ENCODE results near the gene MRPL45.
"Not testable (repeated sequence)": the region's sequence is repeated elsewhere in the genome, so short reads cannot be mapped to it uniquely, and the experiment has no call there.

The MRPL45 gene

DNA sequence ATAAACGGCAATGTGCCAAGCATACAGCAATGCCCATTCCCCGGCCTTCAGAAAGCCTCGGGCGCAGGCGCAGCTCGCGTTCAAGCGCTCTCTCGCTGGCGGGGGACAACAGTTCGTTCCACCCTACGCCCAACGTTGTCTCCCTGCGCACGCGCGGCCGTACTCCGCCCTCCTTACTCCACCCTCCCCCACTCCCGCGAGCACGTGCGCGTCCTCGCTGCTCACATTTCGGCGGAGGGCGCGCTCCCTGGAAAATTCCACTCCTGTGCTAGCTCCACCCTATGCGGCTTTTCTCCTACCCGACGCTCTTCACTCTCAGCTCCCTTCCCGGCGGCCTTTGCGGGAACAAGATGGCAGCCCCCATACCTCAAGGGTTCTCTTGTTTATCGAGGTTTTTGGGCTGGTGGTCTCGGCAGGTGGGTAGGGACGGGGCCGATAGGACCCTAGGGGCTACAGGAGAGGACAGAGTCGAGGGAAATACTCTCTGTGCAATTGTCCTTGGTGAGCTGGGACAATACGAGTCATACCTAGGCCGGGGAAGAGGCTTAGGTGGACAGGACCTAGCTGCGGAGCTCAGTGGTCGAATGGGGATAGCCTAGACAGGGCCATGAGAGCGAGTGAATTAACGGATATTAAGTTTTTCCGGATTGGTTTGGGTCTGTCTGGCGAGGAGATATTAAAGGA lies at the start of gene MRPL45:
Gene MRPL45 (plus strand): TSS at position 335 of the 684 bp plus-strand sequence. CDS start 16 bp downstream, at position 351.
- DNase-seq: peak; percentile 94 to 99 (median 96)
- intact Hi-C loops (cut with DNase I): not testable (repeated sequence)

DNA sequence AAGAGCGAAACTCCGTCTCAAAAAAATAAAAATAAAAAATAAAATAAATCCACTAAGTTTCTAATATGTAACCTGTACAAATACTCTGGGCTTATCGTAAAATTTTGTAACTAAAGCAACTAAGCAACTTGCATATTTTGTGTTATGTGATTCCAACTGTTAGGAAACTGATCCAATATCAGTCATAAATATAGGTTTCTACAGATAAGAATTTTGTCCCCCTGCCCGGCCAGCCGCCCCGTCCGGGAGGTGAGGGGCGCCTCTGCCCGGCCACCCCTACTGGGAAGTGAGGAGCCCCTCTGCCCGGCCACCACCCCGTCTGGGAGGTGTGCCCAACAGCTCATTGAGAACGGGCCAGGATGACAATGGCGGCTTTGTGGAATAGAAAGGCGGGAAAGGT lies 43.8 kb upstream of the MRPL45 start:
- DNase-seq; intact Hi-C loops (cut with DNase I): not testable (repeated sequence)

DNA sequence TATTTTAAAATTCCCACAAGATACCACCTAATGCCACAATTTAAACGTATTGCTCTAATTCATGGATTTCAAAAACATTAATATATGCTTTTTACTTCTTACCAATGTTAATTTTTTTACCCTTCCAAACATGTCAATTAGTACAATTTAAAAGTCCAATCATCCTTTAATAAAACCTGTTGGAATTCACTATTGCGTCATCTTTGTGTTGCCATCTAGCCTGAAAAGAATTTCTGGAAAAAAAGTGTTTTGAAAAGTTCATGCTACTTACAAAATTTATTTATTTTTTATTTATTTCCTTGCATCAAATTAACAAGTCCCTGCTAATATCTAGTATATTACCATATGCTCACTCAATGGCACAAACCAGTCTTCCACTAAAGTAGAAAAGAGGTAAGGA lies 42.6 kb upstream of the MRPL45 start:
- intact Hi-C loops (cut with DNase I); DNase-seq: not testable (repeated sequence)

DNA sequence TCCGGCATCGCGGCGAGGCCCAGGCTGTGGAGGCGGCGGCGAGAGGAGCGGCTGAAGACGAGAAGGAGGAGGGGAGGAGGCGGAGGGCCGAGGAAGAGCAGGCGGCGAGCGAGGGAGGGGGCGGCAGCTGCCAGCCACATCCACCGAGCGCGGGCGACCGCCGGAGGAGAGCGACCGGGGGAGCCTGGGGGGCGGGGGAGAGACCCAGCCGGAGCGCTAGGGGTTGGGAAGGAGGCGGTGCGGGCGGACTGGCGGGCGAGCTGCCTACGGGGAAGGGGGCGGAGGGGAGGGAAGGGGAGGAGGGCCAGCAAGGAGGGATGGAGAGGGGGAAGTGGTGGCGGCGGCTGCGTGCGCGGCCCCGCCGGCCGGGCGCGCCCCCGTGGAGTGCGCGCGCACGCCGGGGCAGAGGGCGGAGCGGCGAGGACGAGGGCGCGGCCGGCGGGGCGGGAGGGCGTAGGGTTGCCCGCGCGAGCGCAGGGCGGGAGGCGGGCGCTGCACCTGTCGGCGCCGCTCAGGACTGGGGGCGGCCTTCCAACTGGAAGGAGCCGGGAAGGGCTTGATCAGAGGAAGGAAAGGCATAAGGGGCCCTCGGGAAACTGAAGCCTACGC lies 39.9 kb upstream of the MRPL45 start:
- intact Hi-C loops (cut with DNase I): not testable (repeated sequence)

DNA sequence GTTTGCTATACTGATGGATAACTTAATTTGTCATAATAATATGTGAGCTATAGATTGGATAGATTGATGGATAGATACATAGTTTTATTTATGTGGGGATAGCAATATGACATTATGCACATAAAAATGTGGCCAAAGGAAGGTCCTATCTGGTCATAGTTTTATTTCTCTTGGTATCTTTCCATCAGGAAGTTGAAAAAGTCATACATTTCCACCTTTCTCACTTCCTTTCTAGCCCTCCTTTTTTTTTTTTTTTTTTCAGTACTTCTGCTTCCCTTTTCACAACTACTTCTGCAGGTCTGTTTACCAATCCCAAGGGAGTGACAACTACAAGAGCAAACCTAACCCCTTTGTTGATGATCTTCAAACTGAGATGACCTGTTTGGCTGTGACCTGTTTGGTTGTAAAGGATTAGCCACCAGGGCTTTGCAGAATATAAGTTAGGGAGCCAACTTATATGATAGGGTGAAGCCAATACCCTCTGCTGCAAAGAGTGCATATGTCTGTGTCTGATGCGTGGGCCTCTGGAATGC lies 30.9 kb upstream of the MRPL45 start:
- intact Hi-C loops (cut with DNase I); DNase-seq: not testable (repeated sequence)

More for the DNA sequence above, 39.9 kb upstream of the MRPL45 start:
- DNase-seq: peak; percentile 70 to 96 (median 78)

DNA sequence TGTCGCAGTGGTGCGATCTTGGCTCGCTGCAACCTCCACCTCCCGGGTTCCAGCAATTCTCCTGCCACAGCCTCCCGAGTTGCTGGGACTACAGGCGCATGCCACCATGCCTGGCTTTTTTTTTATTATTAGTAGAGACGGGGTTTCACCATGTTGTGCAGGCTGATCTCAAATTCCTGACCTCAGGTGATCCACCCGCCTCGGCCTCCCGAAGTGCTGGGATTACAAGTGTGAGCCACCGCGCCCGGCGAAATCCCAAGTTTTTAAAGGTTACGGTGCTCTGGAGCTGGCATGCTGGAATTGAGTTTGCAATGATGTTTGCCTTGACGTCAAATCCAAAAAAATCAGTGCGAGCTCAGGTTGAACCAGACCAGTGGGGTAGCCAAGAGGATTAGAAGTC lies 30.4 kb upstream of the MRPL45 start:
- intact Hi-C loops (cut with DNase I): not testable (repeated sequence)
- DNase-seq: peak in 1 of 10 donors; percentile 61

DNA sequence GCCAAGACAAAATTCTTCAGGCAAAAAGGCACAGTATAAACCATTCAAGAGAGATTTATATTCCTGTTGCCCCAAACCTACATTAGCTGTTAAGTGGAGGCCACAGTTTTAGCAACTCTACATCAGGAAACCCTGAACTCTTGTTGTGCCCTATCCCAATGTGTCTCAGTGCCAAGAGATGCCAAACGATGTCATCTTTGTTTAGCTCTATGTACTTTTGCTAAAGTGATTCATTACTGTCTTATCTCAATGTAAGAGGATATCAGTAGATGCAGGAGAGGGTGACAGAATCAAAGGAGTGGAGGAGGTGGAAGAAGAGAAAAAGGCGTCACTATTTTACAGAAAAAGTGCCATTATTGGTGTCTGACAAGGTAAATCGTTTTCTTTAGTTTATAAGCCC lies 28.8 kb upstream of the MRPL45 start:
- intact Hi-C loops (cut with DNase I); DNase-seq: not testable (repeated sequence)

DNA sequence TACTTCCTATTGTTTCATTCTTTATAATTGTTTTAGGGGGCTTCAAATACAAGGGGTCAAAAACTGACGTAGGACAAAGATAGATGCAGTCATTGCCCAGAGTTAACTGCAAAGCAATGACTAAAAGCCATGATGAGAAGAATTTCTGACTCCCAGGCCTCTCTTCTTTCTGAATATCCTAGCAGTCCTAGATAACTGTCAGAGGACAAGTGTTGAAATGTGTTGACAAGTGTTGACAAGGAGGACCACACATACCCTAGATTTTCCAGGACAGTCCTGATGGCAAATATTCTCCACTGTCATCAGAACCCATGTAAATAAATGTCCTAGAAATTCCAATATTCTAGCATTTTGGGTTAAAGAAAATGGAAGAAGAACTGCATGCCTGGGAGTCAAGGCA lies 27.9 kb upstream of the MRPL45 start:
- DNase-seq; intact Hi-C loops (cut with DNase I): not testable (repeated sequence)

DNA sequence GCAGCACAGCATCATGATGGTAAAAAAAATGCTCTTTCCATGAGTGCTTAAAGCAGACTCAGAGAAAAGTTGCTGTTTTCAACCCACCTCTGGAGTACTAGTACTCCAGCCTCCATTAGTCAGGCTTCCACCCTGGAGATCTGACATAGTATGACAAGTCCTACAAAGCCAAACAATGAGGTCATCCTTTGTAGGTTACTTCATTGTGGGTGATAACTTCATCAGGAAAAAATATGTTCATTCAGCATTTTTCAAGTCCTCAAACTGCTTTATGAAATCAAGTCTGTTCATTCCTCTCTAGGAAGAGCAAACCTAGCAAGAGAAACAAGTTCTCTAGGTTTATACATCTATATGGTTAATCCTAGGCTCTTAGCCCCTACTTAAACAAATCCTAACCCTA lies 27.4 kb upstream of the MRPL45 start:
- DNase-seq; intact Hi-C loops (cut with DNase I): not testable (repeated sequence)

DNA sequence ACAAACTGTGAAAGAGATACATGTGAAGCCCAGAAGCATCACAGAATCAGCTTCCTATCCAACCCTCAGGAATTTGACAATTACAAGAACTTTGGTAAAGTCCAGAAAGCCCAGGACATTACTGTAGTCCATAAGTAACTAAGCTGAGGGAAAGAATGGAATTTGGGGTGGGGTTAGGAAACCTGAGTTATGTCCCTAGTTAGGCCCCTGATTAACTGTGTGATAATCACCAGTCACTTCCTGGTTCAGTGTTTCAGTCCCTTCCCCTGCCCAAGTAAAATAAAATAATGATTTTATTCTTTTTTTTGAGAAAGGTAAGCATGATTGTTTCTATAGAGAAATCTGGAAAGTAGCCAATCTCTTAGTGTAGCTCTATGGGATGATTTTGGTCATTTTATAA lies 11.0 kb upstream of the MRPL45 start:
- intact Hi-C loops (cut with DNase I); DNase-seq: not testable (repeated sequence)

DNA sequence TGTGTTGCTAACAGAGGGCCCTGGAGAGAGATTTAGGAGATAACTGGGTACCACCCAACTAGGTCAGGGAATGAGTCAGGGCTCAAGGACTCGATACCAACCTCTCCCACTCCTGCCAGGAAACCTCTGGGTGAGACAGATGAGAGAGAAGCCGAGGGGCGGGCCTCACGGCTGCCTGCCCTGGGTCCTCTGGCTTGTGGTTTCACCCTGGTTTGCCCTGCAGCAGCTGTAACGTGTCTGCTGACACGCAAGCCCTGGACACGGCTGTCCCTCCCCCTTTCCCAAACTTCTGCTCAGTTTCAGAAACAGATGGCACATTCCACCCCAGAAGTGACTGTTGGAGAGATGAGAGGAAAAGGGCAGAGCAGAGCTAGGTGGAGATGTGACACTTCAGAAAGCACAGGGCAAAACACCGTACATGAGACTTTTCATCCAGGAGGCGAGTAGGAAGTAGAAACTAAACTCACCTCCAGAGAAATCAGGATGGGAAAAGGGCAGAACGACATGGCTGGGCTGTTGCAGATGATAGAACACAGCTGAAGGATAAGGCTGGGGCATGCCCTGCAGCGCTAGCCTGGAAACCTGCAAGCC lies 10.4 kb upstream of the MRPL45 start:
- intact Hi-C loops (cut with DNase I): not testable (repeated sequence)
- DNase-seq: peak in 1 of 10 donors; percentile 66

DNA sequence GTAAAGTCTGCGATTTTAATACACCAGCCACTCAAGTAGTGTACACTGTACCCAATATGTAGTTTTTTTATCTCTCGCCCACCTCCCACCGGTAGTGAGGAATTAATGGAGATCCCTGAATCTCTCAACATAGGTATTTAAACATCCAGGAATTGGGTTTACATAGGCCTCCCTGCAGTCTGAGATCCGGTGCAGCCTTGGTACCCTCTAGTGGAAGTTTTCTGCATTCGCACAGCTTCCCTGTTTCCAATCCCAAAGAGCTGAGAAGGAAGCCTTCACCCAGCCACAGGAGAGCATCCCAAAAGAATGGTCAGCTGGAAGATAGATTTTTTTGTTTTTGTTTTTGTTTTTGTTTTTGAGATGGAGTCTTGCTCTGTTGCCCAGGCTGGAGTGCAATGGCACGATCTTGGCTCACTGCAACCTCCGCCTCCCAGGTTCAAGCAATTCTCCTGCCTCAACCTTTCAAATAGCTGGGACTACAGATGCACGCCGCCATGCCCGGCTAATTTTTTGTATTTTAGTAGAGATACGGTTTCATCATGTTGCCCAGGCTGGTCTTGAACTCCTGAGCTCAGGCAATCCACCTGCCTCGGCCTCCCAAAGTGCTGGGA lies 8.6 kb upstream of the MRPL45 start:
- intact Hi-C loops (cut with DNase I): not testable (repeated sequence)
- DNase-seq: peak in 2 of 10 donors; percentile 8 to 52

DNA sequence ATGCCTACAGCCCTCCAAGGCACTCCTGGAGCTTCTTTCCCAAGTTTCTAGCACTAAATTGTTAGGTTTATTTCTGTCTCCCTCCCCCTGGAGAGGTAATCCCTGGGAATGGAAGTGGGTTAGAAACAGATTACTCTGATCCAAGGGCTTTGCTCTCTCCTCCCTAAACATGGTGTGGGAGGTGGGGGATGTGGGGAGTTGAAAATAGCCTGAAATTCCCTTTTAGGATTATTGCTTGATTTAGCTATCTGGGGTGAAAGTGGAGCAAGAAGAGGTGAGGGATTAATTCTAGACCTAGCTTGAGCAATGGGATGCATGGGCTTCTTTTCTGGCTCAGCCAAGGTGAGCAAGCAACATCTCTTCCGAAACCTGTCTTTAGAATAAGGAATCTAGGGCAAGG lies 7.2 kb upstream of the MRPL45 start:
- DNase-seq; intact Hi-C loops (cut with DNase I): not testable (repeated sequence)

DNA sequence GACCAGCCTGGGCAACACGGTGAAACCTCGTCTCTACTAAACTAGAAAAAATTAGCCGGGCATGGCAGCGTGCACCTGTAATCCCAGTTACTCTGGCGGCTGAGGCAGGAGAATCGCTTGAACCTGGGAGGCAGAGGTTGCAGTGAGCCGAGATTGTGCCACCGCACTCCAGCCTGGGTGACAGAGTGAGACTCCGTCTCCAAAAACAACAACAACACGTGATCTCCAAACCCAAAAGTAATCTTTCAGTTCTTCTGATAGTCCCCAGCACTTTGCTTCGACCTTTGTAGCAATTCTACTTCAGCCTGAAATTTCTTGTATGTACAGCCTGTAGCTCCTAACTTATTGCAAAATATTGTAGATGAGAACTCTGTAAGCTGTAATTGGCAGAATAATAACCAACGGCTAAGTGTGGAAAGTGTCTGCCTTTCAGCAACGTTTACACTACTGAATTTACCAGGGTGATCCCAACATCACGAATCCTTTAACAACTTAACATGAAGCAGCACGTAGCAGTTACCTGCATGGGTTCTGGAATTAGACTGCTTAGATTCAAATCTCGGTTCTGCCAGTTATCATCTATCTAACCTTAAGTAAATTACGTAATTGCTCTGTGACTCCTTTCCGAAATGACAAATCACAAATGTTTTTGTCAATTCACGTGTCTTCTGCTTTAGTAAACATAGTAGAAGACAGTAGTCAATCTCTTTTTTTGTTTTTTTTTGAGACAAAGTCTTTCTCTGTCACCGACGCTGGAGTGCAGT lies 1.2 kb upstream of the MRPL45 start:
- peak in 1 of 10 donors; percentile 4 for DNase-seq
- intact Hi-C loops (cut with DNase I): not testable (repeated sequence)

DNA sequence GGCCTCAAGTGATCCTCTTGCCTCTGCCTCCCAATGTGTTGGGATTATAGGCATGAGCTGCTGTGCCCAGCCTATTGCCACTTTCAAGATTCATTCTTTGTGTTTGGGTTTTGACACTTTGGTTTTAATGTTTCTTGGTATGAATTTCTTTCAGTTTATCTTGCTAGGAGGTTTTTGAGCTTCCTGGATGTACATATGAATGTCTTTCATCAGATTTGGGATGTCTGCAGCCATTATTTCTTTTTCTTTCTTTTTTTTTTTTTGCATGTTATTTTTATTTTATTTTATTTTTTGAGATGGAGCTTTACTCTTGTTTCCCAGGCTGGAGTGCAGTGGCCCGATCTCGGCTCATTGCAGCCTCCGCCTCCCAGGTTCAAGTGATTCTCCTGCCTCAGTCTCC lies 18.5 kb downstream of the MRPL45 start:
- no peak for DNase-seq
- intact Hi-C loops (cut with DNase I): no loop called here

DNA sequence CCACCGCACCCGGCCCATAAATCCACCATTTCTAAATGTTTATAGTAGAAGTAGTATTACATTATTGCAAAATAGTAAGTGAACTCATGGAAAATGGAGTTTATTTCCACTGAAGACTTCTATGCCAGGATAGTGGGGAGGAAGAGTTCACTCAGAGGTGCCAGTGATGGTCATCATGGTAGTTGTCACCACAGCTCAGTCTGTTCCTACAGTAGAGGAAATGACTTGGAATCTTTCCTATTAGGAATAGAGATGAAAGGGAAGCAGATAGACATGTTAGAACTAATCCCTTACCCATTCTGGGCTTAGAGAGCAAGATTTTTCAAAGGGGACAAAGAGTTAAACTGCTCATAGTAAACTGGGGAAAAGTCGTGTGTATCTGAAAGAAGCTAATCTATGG lies 20.1 kb downstream of the MRPL45 start:
- intact Hi-C loops (cut with DNase I): no loop called here
- DNase-seq: no peak

DNA sequence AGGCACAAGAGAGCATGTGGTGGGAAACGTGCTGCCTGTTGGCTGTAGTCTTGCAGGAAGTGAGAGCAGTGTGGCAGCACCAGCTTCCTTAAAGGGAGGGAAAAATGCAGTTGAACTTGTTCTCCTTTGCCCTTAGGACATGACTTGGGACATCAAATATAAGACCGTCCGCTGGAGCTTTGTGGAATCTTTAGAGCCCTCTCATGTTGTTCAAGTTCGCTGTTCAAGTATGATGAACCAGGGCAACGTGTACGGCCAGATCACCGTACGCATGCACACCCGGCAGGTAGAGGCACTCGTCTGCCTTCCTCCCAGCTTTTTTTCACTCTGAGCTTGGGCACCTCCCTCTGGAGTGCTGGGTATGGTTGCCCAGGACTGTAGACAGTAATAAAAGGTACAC lies 23.5 kb downstream of the MRPL45 start:
- intact Hi-C loops (cut with DNase I): no loop called here
- no peak for DNase-seq

DNA sequence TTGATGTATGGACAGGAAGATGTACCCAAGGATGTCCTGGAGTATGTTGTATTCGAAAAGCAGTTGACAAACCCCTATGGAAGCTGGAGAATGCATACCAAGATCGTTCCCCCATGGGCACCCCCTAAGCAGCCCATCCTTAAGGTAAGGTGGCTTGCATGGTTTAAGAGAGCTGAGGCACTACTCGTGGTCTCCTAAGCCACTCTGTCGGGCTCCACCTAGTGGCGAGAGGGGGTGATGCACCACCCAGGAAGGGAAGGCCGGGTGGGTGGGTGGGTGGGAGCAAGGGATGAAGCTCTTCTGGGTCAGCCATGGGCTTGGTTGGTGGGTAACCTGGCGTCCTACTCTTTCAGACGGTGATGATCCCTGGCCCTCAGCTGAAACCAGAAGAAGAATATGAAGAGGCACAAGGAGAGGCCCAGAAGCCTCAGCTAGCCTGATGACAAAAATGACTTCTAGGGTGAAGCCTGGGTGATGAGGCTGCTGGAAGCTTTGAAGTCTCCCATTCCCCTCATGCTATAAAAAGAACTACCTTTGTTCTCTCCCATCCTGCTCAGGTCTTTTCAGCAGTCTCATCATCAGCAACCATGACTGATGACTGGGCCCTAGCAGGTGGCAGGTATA lies 25.3 kb downstream of the MRPL45 start:
- intact Hi-C loops (cut with DNase I): no loop called here
- DNase-seq: peak in 8 of 10 donors; percentile 49 to 94 (median 68)

DNA sequence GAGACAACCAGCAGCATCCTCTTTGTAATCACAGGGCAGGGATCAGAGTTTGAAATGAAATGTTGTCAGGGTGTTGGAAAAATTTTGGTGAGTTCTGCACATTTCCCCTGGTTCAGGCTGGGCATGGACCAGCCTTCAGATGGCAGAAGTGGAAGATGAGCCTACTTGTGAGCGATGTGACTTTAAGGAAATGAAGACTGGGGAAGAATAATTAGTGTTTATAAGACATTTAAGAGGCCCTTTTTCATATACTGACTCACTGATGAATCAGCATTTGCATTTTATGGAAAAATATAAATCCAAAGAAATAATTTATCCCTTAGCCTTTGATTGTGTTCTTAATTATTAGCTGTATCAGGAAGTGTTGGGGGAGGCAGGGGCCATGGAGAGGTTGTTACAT lies 25.9 kb downstream of the MRPL45 start:
- intact Hi-C loops (cut with DNase I): no loop called here
- no peak for DNase-seq

Measured in posterior cingulate gyrus (tissue), 11 donors.